ENCODE measurements around the gene ALDH16A1. TPM values are rescaled to one million over a fixed set of nuclear protein-coding genes. Genes with fewer than 3 reads are reported as not detected.

ALDH16A1 gene
- total and polyA plus RNA-seq, 10 of the 15 experiments (the other 5 are each of a cell fraction or from before 2014, with no cell fraction given) = 1.7 to 49.3 (median 18.1) TPM

GRCh38 chr19:49481020-49481683, 28.1 kb downstream of the ALDH16A1 start:
- Histone ChIP-seq H3K4me3 (no peak overlapping the region), H2AFZ (ENCODE audit: control insufficient read depth, low read depth, low read length) (no peak overlapping the region), H3K4me2 (ENCODE audit: control insufficient read depth, insufficient read depth) (no peak overlapping the region), H3K27me3 (replicated peaks in 1 of 2; ENCODE audit: control insufficient read depth in 2 of 2, insufficient read depth in 2 of 2, low read length in 1 of 2) (no peaks in the 10 kb centered on the region), H4K20me1 (ENCODE audit: control insufficient read depth, insufficient read depth) (no peaks in the 10 kb centered on the region), H3K9me3 (replicated peaks; ENCODE audit: control insufficient read depth, insufficient read depth, low read length) (no peaks in the 10 kb centered on the region), H3K36me3 (ENCODE audit: control insufficient read depth in 2 of 2, insufficient read depth in 2 of 2, low read length in 1 of 2) (no peaks in the 10 kb centered on the region), H3K9ac (ENCODE audit: control insufficient read depth, insufficient read depth, low read length) (no peak overlapping the region), H3K27ac (ENCODE audit: control insufficient read depth, insufficient read depth) (no peak overlapping the region), H3K4me1 (ENCODE audit: control insufficient read depth, insufficient read depth, low read length) (no peaks in the 10 kb centered on the region), H3K79me2 (ENCODE audit: control insufficient read depth, insufficient read depth, low read length) (no peaks in the 10 kb centered on the region)
- CTCF ChIA-PET = interaction anchor here (0.6 to 1.1 kb wide), 2 partner anchors 8 to 82 kb away, joined by 3 read pairs; no protein-coding TSS in a partner anchor
- DNase-seq (ENCODE audit: low read depth, low spot score) (no peak), FAIRE-seq (no peak), ATAC-seq (no peak)
- no TSS peak for BruUV-seq (replicated peaks)
- RAD21 ChIA-PET (ENCODE audit: unreplicated experiment) = no interaction called here
- WGBS (ENCODE audit: insufficient coverage, insufficient replicate concordance, low lambda C conversion rate, missing lambda C conversion rate) = 86% methylated on average over 6 of the region's 7 CpGs
- in situ Hi-C loops (cut with MboI) = no loop called here
- intact Hi-C loops (cut with micrococcal nuclease; ENCODE audit: unreplicated experiment) = no loop called here
- POLR2A ChIA-PET = interaction anchor here (0.7 to 1.2 kb wide), 2 partner anchors 11 to 667 kb away, joined by 3 read pairs; no protein-coding TSS in a partner anchor
- SMC1A ChIA-PET (ENCODE audit: uncharacterized antibody, unreplicated experiment) = no interaction called here
- TF ChIP-seq USF1 (IDR thresholded peaks at IDR 0.05; ENCODE audit: borderline replicate concordance, extremely low read length, insufficient read depth, low read depth, low read length) = no peak
- TF ChIP-seq ZNF384 (IDR thresholded peaks at IDR 0.05; ENCODE audit: borderline replicate concordance, low read depth, low read length) = no peak
- no peak for TF ChIP-seq ATF7 (IDR thresholded peaks at IDR 0.05; ENCODE audit: low read depth)
- no peak for TF ChIP-seq ZNF217 (IDR thresholded peaks at IDR 0.05)
- TF ChIP-seq ZNF592 (IDR thresholded peaks at IDR 0.05) = no peak
- no peak for TF ChIP-seq ZNF687 (IDR thresholded peaks at IDR 0.05)
- TF ChIP-seq SPI1 (IDR thresholded peaks at IDR 0.05; ENCODE audit: borderline replicate concordance, insufficient read depth, low read depth, low read length) = no peak
- TF ChIP-seq TAF1 (IDR thresholded peaks at IDR 0.05; ENCODE audit: borderline replicate concordance, low read depth, low read length) = no peak
- TF ChIP-seq KDM1A (IDR thresholded peaks at IDR 0.05; ENCODE audit: borderline replicate concordance) = no peak
- no peak for TF ChIP-seq CHD2 (IDR thresholded peaks at IDR 0.05; ENCODE audit: borderline replicate concordance, low read depth, low read length)
- no peak for TF ChIP-seq RCOR1 (conservative IDR thresholded peaks at IDR 0.05; ENCODE audit: low read depth, low read length)
- no peak for TF ChIP-seq FOS (IDR thresholded peaks at IDR 0.05; ENCODE audit: borderline replicate concordance, extremely low read depth, insufficient read length)
- no peak for TF ChIP-seq SMARCA5 (IDR thresholded peaks at IDR 0.05)
- TF ChIP-seq ZNF207 (IDR thresholded peaks at IDR 0.05; ENCODE audit: borderline replicate concordance) = no peak
- no peak for TF ChIP-seq WRNIP1 (IDR thresholded peaks at IDR 0.05; ENCODE audit: borderline replicate concordance, low read depth, low read length)
- no peak for TF ChIP-seq GABPA (IDR thresholded peaks at IDR 0.05; ENCODE audit: low read depth)

Measured in GM12878 (cell line).